OCI-LY1 (cell line): ENCODE results near the gene LAIR2.

Experiments used
- CTCF ChIP-seq: fragments of 200-600 bp; sonication (generic), shearing (Covaris generic); IDR thresholded peaks from 2 replicates; pipeline ENCODE4 v1.5.1; 2017; ENCODE audit warnings: mild to moderate bottlenecking, antibody characterized with exemption, low read length, moderate library complexity, mixed read lengths
- EZH2 ChIP-seq: fragments of 200-600 bp; sonication (generic), shearing (Covaris generic); IDR thresholded peaks from 2 replicates; pipeline ENCODE4 v1.8.0; 2017; ENCODE audit warnings: borderline replicate concordance, mixed run types, mild to moderate bottlenecking, antibody characterized with exemption, low read length, moderate library complexity, mixed read lengths

DNA sequence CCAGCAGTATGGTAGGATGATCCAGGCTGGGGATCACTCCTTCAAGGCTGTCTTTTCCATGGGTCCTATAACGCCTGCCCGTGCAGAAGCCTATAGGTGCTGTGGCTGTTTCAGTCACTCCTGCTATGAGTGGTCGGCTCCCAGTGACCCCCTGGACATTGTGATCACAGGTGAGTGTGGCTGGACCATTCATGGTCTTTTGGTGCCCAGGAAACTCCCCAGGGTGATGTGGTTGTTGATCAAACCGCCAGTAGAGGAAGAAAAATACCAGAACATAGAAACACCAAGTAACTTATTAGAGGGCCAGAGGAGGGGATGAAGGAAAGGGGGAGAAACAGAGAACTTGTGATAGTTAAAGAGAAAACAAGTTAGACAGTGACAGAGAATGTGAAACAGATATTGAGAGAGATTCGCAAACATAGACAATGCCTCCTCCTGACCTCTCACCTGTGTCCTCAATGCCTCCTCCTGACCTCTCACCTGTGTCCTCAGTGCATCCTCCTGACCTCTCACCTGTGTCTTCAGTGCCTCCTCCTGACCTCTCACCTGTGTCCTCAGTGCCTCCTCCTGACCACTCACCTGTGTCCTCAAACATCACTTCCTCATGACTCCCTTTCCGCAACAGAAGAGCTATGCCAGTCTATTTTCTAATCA lies 19.4 kb downstream of the LAIR2 start:
- TF ChIP-seq CTCF (no peak), EZH2 (no peak)
